Measurements from ENCODE around the gene METTL21C.

Gene METTL21C

DNA sequence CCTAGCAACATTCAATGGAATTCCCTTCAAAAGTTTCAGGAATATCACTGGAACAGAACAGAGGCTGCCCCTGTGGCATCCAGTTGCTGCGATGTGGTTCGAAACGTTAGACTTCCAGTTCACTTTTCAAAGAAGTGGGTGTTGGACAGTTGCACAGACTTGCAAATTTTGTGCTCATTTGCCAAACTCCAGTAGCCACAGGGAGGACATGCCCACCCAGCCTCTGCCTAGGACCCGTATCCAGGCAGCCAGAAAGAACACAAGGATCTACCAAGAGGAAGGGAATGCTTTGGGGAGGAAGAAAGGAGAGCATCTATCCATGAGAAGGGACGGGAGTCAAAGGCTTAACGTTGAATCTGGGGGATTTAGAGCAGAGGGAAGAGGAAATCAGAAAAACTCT lies at the start of gene METTL21C:
TSS of gene METTL21C (minus strand) at position 108 of the 400 bp plus-strand sequence. CDS start 546 bp downstream, outside the sequence.
- no peak for DNase-seq

DNA sequence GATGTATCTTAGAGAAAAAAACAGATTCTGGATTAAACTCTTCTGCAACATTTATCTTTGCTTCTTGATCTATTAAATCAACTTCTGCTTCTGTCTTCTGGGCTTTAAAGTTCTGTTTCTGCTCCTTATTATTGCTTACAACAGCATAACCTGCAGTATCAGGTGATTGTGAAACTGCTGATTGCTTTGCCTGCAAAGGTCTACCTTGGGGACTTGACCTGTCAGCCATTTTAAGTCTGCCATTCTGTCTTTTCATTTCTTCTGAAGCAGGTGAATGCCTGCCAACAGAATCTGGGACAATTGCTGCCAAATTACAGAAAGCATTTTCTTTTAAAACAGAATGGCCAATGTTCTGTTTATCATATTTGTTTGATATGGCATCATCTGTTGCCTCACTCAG lies 47.7 kb upstream of the METTL21C start:
- no peak for DNase-seq

DNA sequence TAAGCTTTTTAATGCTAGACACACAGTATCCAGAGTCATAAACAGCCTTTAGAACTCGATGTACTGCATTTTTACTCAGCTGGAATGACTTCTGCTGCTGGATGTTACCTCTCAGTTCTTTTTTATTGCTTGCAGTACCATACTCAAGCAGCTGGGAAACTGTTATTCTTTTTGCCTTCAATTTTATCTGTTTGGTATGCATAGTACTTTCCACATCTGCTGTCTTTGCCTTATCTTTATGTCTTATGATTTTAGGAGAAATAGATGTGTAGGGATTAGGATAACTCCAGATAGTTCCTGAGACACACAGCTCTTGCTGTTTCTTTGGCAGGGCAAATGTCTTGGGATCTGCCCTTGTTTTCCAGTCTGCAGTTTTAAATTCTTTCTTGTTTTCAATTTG lies 47.3 kb upstream of the METTL21C start:
- no peak for DNase-seq

- DNase-seq, result no peak
These were observed 34.9 kb upstream of the METTL21C start for GRCh38 chr13:102729560-102730270.

DNA sequence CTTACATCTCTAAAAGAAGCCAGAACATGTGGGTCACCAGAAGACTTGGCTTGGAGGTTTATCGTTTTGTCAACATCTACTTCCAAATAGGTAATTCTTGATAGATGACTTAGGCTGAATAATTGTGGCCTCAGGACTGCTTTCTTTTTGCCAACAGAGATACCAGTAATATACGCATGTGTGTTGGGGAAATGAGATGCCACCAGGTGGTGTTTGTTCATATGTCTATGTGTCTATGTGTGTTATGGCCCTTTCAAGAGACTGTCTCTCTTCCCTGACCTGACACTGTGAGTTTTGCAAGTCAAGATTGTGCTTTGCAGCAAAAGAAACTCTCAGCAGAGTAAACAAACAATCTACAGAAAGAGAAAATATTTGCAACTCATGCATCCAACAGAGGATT lies 31.6 kb upstream of the METTL21C start:
- no peak for DNase-seq

GRCh38 chr13:102724923-102725322 lies 30.1 kb upstream of the METTL21C start:
- DNase-seq, result no peak

GRCh38 chr13:102721800-102722231 lies 27.0 kb upstream of the METTL21C start:
- no peak for DNase-seq

GRCh38 chr13:102718746-102719145 lies 23.9 kb upstream of the METTL21C start:
- DNase-seq, result no peak

- no peak for DNase-seq
These were observed 20.6 kb upstream of the METTL21C start for GRCh38 chr13:102715447-102715846.

GRCh38 chr13:102710261-102710679 lies 15.4 kb upstream of the METTL21C start:
- no peak for DNase-seq

DNA sequence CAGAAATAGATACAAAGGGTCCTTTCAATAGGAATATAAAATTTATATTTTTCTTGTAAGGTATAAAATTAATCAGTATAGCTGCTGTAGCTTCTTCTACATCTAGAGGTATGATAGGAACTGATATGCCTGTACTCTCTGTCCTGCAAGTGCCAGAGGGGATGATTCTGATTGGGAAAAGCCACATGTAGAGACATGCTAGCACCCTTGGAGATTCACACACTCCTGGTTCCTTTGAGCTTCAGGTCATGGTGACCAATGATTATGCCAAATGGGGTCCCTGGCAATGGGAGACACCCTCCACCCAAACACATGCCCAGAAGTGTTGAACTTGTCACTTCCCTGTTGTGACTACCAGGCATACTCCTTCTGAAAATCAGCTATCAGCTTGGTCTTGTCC lies 14.7 kb upstream of the METTL21C start:
- no peak for DNase-seq

DNA sequence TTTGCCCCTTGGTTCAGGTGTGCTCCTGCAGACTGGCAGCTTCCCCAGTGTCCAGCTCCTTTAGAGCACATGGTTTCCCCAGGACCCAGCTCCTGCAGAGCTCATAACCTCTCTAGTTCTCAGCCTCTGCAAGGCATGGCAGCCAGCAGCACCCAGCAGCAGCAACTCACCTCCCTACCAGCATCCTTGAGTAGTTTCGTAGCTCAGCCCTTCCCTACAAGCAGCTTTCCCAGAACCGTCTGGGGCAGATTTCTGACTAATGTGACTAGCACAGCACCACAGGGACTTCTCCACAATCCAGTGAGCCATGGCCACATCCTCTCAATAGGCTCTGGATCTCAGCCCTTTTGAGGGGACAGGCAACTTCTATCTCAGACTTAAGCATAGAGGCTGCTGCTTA lies 14.1 kb upstream of the METTL21C start:
- no peak for DNase-seq

DNA sequence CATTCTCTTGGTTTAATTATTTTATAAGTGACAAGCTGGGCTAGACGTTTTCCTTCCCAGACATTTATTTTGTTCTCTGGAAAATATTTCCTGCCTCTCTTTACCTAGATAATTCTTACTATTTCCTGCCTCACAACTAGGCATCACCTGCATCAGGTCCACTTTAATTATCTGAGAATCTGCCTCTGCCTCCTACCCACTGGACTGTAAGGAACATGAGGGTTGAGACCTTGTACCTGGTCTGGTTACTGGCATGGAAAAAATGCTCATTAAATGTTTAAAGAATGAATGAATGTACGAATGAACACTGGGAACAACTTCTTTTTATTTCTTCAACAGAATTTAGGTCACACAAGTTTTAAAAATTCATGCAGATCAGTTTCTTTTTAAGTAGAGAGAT lies 13.4 kb upstream of the METTL21C start:
- DNase-seq, result no peak

- DNase-seq, result no peak
These were observed 12.6 kb upstream of the METTL21C start for GRCh38 chr13:102707467-102707866.

- no peak for DNase-seq
These were observed 9.6 kb upstream of the METTL21C start for GRCh38 chr13:102704238-102705058.

GRCh38 chr13:102703726-102704035 lies 8.8 kb upstream of the METTL21C start:
- no peak for DNase-seq

GRCh38 chr13:102702965-102703725 lies 8.3 kb upstream of the METTL21C start:
- DNase-seq, result no peak

DNA sequence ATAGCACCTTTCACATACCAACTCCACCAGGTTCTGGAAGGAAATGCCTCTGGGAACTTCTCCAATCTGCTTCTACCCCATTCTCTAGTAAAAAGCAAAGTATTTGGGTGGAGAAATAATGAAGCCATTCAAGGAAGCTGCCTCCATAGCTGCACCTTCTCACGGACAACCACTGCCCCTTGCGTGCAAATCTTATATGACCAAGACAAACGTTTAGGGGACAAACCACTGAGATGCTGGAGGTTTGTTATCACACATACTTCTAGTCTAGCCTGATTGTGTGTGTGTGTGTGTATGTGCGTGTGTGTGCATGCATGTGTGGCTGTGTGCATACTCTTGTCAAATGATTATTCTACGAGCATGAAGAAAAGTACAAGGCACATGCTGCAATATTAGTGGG lies 6.5 kb upstream of the METTL21C start:
- DNase-seq, result no peak

GRCh38 chr13:102700088-102701031 lies 5.5 kb upstream of the METTL21C start:
- DNase-seq, result no peak

GRCh38 chr13:102699504-102699903 lies 4.7 kb upstream of the METTL21C start:
- DNase-seq, result no peak

DNA sequence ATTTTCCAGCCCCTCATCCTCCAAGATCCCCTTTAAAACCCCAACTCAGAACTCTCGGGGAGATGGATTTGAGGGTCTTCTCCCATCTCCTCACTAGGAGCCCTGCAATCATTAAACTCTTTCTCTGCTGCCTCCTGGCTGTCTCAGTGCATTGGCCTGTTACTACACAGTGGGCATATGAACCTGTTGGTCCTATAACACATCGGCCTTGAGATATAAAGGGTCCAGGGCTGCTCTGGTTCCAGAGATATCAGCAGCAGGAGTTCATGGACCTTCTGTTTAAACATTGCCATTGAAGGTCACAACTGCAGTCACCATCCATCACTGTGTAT lies 3.8 kb upstream of the METTL21C start:
- no peak for DNase-seq

GRCh38 chr13:102697929-102698648 lies 3.2 kb upstream of the METTL21C start:
- no peak for DNase-seq

Measured in GOT3 (cell line).